Panc1 (cell line): ENCODE data around the gene ESYT2. TPM values are rescaled to one million over a fixed set of nuclear protein-coding genes. Genes with fewer than 3 reads are reported as not detected.
A peak's percentile ranks its signal among the peaks of the same experiment; 100 is the strongest.

Source experiments
- ATAC-seq: fragments of 200-7000 bp; cut with Tn5 transposase; 2 replicates; pipeline ENCODE4 v1.9.1; 2020; ENCODE audit warnings: mild to moderate bottlenecking, moderate library complexity
- BruUV-seq: library from RNA; stranded (reverse); fragments of 400-500 nt; replicated peaks from 2 replicates; lab custom pipeline; 2021; lab: Mats Ljungman, UMichigan
- CTCF ChIA-PET: fragments of 300-600 bp; sonication (Branson Sonifier 250); formaldehyde crosslinking; loops from one replicate; lab custom pipeline; 2022; ENCODE audit warnings: antibody characterized with exemption; lab: Charles Lee
- POLR2A ChIA-PET: fragments of 300-600 bp; sonication (Branson Sonifier 250); formaldehyde crosslinking; loops from one replicate; lab custom pipeline; 2022; ENCODE audit warnings: antibody characterized with exemption; lab: Charles Lee
- DNase-seq: peaks from one replicate; pipeline ENCODE4 v3.0.0-alpha.2; 2010; ENCODE audit warnings: low read depth, low spot score
- H3K27ac ChIP-seq: 2 replicates; pipeline ENCODE4 v1.5.1; 2011; ENCODE audit warnings: mild to moderate bottlenecking, low read length, inconsistent platforms
- H3K27me3 ChIP-seq: fragments of 200-500 bp; sonication (Bioruptor generic); 2 replicates; pipeline ENCODE4 v1.6.0; 2014; ENCODE audit warnings: low read length, inconsistent platforms; ENCODE audit not compliant: control insufficient read depth, insufficient read depth
- H3K36me3 ChIP-seq: fragments of 200-500 bp; sonication (Bioruptor generic); 2 replicates; pipeline ENCODE4 v1.5.1; 2014; ENCODE audit warnings: inconsistent platforms, mild to moderate bottlenecking, low read length, moderate library complexity; ENCODE audit not compliant: control insufficient read depth, insufficient read depth
- H3K4me1 ChIP-seq: 2 replicates; pipeline ENCODE4 v1.5.1; 2011; ENCODE audit warnings: inconsistent platforms, mild to moderate bottlenecking, low read length, moderate library complexity; ENCODE audit not compliant: control insufficient read depth, insufficient read depth
- H3K4me3 ChIP-seq, 2 experiments: 2 replicates each; pipeline ENCODE4 v1.5.1; 2011 to 2012; ENCODE audit warnings: low read depth in 2 of 2, low read length in 2 of 2, mild to moderate bottlenecking in 2 of 2, inconsistent platforms in 1 of 2, moderate library complexity in 1 of 2
- H3K9me3 ChIP-seq: fragments of 200-500 bp; sonication (Bioruptor generic); 2 replicates; pipeline ENCODE4 v1.5.1; 2014; ENCODE audit warnings: low read depth, mild to moderate bottlenecking, inconsistent platforms, low read length, moderate library complexity; ENCODE audit not compliant: control insufficient read depth, insufficient read depth
- POLR2AphosphoS5 ChIP-seq: IDR thresholded peaks from 2 replicates; pipeline ENCODE4 v1.6.1; 2012; ENCODE audit warnings: mild to moderate bottlenecking, low read depth, low read length, moderate library complexity
- SIN3A ChIP-seq: IDR thresholded peaks from 2 replicates; pipeline ENCODE4 v1.6.1; 2012; ENCODE audit warnings: low read depth, mild to moderate bottlenecking, low read length, moderate library complexity, borderline replicate concordance; ENCODE audit not compliant: insufficient read depth
- TCF7L2 ChIP-seq: IDR thresholded peaks from 2 replicates; pipeline ENCODE4 v1.6.1; 2011; ENCODE audit warnings: mild to moderate bottlenecking, low read depth, low read length, inconsistent platforms
- in situ Hi-C: cut with HindIII; loops from 2 replicates; pipeline ENCODE4 v1.10.0; 2016; ENCODE audit warnings: low sequenced_read_pairs, low pct_unique_long_range_greater_than_20kb
- intact Hi-C: fragments of 100-400 bp; cut with micrococcal nuclease; formaldehyde crosslinking; loops from one replicate; pipeline ENCODE4 v1.10.0; 2022; ENCODE audit not compliant: unreplicated experiment
- total RNA-seq: library from RNA; stranded (reverse); gene quantifications from one replicate; pipeline ENCODE4 v1.2.1, GENCODE V29; 2021; ENCODE audit not compliant: unreplicated experiment
- TF ChIP-seq, protein P1 (sequence below): fragments of 450-650 bp; IDR thresholded peaks from 2 replicates; pipeline ENCODE4 v1.5.1; 2017; ENCODE audit warnings: mild to moderate bottlenecking
- TF ChIP-seq, protein P2 (sequence below), 2 experiments: IDR thresholded peaks; 2 replicates each; pipeline ENCODE4 v1.6.1; 2011 to 2012; ENCODE audit warnings: low read depth in 2 of 2, control low read depth in 1 of 2, low read length in 1 of 2, mild to moderate bottlenecking in 1 of 2, moderate library complexity in 1 of 2; ENCODE audit not compliant: insufficient read depth in 1 of 2

The ESYT2 gene
- total RNA-seq, 1 experiment from 2014 or later: 92.7 TPM

DNA sequence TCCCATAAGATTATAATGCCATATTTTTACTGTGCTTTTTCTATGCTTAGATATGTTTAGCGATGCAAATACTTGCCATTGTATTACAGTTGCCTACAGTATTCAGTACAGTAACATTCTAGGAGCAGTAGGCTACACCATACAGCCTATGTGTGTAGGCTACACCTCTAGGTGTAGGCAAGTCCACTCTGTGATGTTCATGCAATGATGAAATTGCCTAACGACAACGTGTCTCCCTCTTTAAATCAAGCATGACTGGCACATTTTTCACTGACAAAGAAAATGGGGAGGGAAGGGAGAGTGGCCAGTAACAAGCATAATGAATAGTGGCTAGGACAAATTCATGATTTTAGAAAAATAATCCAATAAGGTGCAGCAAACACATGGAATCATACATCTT lies 126.4 kb downstream of the ESYT2 start:
- peaks cover 8% of the 10 kb centered on the region; the same call in 1 of the 2 replicates for H3K36me3 ChIP-seq
- ATAC-seq: no peak
- TF ChIP-seq TCF7L2 (no peak), POLR2AphosphoS5 (no peak), SIN3A (no peak)
- TF ChIP-seq, protein P1, sequence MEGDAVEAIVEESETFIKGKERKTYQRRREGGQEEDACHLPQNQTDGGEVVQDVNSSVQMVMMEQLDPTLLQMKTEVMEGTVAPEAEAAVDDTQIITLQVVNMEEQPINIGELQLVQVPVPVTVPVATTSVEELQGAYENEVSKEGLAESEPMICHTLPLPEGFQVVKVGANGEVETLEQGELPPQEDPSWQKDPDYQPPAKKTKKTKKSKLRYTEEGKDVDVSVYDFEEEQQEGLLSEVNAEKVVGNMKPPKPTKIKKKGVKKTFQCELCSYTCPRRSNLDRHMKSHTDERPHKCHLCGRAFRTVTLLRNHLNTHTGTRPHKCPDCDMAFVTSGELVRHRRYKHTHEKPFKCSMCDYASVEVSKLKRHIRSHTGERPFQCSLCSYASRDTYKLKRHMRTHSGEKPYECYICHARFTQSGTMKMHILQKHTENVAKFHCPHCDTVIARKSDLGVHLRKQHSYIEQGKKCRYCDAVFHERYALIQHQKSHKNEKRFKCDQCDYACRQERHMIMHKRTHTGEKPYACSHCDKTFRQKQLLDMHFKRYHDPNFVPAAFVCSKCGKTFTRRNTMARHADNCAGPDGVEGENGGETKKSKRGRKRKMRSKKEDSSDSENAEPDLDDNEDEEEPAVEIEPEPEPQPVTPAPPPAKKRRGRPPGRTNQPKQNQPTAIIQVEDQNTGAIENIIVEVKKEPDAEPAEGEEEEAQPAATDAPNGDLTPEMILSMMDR: no peak
- TF ChIP-seq, protein P2, sequence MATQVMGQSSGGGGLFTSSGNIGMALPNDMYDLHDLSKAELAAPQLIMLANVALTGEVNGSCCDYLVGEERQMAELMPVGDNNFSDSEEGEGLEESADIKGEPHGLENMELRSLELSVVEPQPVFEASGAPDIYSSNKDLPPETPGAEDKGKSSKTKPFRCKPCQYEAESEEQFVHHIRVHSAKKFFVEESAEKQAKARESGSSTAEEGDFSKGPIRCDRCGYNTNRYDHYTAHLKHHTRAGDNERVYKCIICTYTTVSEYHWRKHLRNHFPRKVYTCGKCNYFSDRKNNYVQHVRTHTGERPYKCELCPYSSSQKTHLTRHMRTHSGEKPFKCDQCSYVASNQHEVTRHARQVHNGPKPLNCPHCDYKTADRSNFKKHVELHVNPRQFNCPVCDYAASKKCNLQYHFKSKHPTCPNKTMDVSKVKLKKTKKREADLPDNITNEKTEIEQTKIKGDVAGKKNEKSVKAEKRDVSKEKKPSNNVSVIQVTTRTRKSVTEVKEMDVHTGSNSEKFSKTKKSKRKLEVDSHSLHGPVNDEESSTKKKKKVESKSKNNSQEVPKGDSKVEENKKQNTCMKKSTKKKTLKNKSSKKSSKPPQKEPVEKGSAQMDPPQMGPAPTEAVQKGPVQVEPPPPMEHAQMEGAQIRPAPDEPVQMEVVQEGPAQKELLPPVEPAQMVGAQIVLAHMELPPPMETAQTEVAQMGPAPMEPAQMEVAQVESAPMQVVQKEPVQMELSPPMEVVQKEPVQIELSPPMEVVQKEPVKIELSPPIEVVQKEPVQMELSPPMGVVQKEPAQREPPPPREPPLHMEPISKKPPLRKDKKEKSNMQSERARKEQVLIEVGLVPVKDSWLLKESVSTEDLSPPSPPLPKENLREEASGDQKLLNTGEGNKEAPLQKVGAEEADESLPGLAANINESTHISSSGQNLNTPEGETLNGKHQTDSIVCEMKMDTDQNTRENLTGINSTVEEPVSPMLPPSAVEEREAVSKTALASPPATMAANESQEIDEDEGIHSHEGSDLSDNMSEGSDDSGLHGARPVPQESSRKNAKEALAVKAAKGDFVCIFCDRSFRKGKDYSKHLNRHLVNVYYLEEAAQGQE (IDR thresholded peaks at IDR 0.05; ENCODE audit: insufficient read depth in 1 of 2, low read depth in 2 of 2, low read length in 1 of 2): no peak
- ChIA-PET CTCF (no interaction called here), POLR2A (no interaction called here)
- no peaks in the 10 kb centered on the region for H3K27me3 ChIP-seq
- BruUV-seq: TSS peak; percentile 72
- peaks cover 15% of the 10 kb centered on the region for H3K4me1 ChIP-seq
- H3K9me3 ChIP-seq: no peaks in the 10 kb centered on the region; the same call in 1 of the 2 replicates
- DNase-seq: no peak
- intact Hi-C loops: no loop called here
- H3K27ac ChIP-seq: no peak overlapping the region; the same call in 1 of the 2 replicates
- peak overlapping the region in 1 of 2 experiments; percentile 96; a peak in 2 of 4 replicates for H3K4me3 ChIP-seq
- in situ Hi-C loops: no loop called here

DNA sequence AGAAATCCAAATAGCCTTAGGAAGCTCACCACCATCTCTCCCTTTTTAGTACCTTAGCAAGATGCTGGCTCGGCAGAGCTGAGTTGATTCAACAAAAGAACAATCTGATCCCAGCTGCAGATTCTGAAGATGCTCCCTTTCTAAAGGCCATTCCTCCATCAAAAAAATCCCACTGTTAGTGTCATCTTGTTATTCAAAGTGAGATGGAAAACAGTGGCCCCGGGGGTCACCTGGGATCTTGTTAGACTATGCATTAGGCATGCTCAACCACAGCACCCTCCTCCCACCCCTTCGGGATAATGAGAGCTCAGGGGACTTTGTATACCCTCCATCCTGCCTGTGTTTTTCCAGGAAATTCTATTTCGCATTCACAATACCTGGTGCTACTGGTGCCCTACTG lies 127.1 kb downstream of the ESYT2 start:
- Histone ChIP-seq H3K9me3 (no peaks in the 10 kb centered on the region), H3K27ac (no peak overlapping the region), H3K36me3 (peaks cover 8% of the 10 kb centered on the region; the same call in 1 of the 2 replicates), H3K4me1 (peaks cover 15% of the 10 kb centered on the region), H3K4me3 (no peak overlapping the region), H3K27me3 (no peaks in the 10 kb centered on the region)
- TF ChIP-seq, protein P1: no peak
- no peak for TF ChIP-seq POLR2AphosphoS5
- TF ChIP-seq TCF7L2: no peak
- no peak for TF ChIP-seq SIN3A
- TF ChIP-seq, protein P2 (IDR thresholded peaks at IDR 0.05; ENCODE audit: insufficient read depth in 1 of 2, low read depth in 2 of 2, low read length in 1 of 2): no peak
- intact Hi-C loops (no loop called here), in situ Hi-C loops (no loop called here)
- ATAC-seq: no peak
- no TSS peak for BruUV-seq
- POLR2A ChIA-PET: no interaction called here
- CTCF ChIA-PET: no interaction called here
- DNase-seq: no peak
